Left colon (tissue), 2 donors: Measurements from ENCODE around the gene EME1. TPM values are rescaled to one million over a fixed set of nuclear protein-coding genes. Genes with fewer than 3 reads are reported as not detected.
"Not testable (repeated sequence)": the region's sequence is repeated elsewhere in the genome, so short reads cannot be mapped to it uniquely, and the experiment has no call there.

Experiments used
- ATAC-seq: fragments of 200-7000 bp; cut with Tn5 transposase; one replicate; pipeline ENCODE4 v1.9.1; 2020; ENCODE audit warnings: mild to moderate bottlenecking, moderate library complexity
- DNase-seq, 2 donors: peaks; one replicate each; pipeline ENCODE4 v3.0.0-alpha.2; 2020
- intact Hi-C, 2 donors: fragments of 100-400 bp; cut with DNase I in 1 of 2; cut with micrococcal nuclease in 1 of 2; formaldehyde crosslinking; loops; one replicate each; pipeline versions ENCODE4 v1.11.2 to v1.14.0; 2022; cut with DNase I, micrococcal nuclease
- long read RNA-seq: library from polyadenylated mRNA; unstranded; transcript quantifications from one replicate; pipeline ENCODE4 v2.0.0, GENCODE V29; 2021
- total RNA-seq, 2 donors: library from RNA; stranded (reverse); fragmentation: NEBNext Ultra II Directional; extraction: Animal tissue kit (Norgen Biotek cat#: 25700); gene quantifications; one replicate each; pipeline ENCODE4 v1.2.1, GENCODE V29; 2021
- donor health status: DM: no; HTN: no; CAD: no.
- donor health status: DM: yes; HTN: yes; CAD: no.

EME1 gene
- total RNA-seq, result 1 to 10 TPM in 1 of 2 donors, under 1 TPM in 1; 0.61 to 1.9 TPM
- long read RNA-seq, result 0 reads

GRCh38 chr17:50372758-50373556 lies at the start of gene EME1, which contains the start of gene MRPL27:
EME1 (plus strand) TSS chr17:50373229; CDS start chr17:50375209, 1,980 bp downstream.
MRPL27 (minus strand) TSS chr17:50373184; CDS start chr17:50373170, 14 bp downstream.
- peak; percentile 91 for ATAC-seq
- intact Hi-C loops, result no loop called here

GRCh38 chr17:50325906-50326305 lies 47.1 kb upstream of the EME1 start:
- intact Hi-C loops, result no loop called here
- ATAC-seq (no peak), DNase-seq (no peak)

More at GRCh38 chr17:50372758-50373556, at the start of gene EME1, which contains the start of gene MRPL27:
- peak; percentile 89 to 91 for DNase-seq

GRCh38 chr17:50326831-50327364 lies 46.1 kb upstream of the EME1 start:
- ATAC-seq, result no peak
- intact Hi-C loops, result no loop called here
- no peak for DNase-seq

GRCh38 chr17:50328363-50329325 lies 44.4 kb upstream of the EME1 start:
- intact Hi-C loops, result no loop called here
- ATAC-seq, result no peak
- DNase-seq, result no peak

- DNase-seq (no peak), ATAC-seq (no peak)
- intact Hi-C loops, result no loop called here
Measured at GRCh38 chr17:50329716-50330115, 43.3 kb upstream of the EME1 start.

GRCh38 chr17:50330151-50330775 lies 42.8 kb upstream of the EME1 start:
- DNase-seq, result no peak
- intact Hi-C loops, result no loop called here
- ATAC-seq, result no peak

- ATAC-seq, result no peak
Measured at GRCh38 chr17:50331085-50331791, 41.8 kb upstream of the EME1 start.

GRCh38 chr17:50332196-50332595 lies 40.8 kb upstream of the EME1 start:
- DNase-seq, result no peak
- no peak for ATAC-seq
- intact Hi-C loops, result no loop called here

More at GRCh38 chr17:50331085-50331791, 41.8 kb upstream of the EME1 start:
- intact Hi-C loops, result no loop called here
- no peak for DNase-seq

GRCh38 chr17:50333291-50334057 lies 39.6 kb upstream of the EME1 start:
- DNase-seq, intact Hi-C loops, ATAC-seq: not testable (repeated sequence)

- no peak for ATAC-seq
- no peak for DNase-seq
- intact Hi-C loops, result no loop called here
Measured at GRCh38 chr17:50337956-50338355, 35.1 kb upstream of the EME1 start.

- intact Hi-C loops, result no loop called here
- no peak for ATAC-seq
- no peak for DNase-seq
Measured at GRCh38 chr17:50338645-50339044, 34.4 kb upstream of the EME1 start.

GRCh38 chr17:50339381-50339780 lies 33.6 kb upstream of the EME1 start:
- DNase-seq (no peak), ATAC-seq (no peak)
- intact Hi-C loops, result no loop called here

GRCh38 chr17:50344731-50345365 lies 28.2 kb upstream of the EME1 start:
- DNase-seq (peak; percentile 36 to 40), ATAC-seq (peak; percentile 41)
- intact Hi-C loops, result no loop called here

- DNase-seq, result peak; percentile 83 to 92
- peak; percentile 91 for ATAC-seq
- intact Hi-C loops, result no loop called here
Measured at GRCh38 chr17:50345432-50346312, 27.4 kb upstream of the EME1 start, which contains the start of gene XYLT2. XYLT2 (plus strand) TSS chr17:50346126; CDS start chr17:50346141, 15 bp downstream.

- DNase-seq, result peak; percentile 44 to 68
Measured at GRCh38 chr17:50346313-50347116, 26.5 kb upstream of the EME1 start.

More at GRCh38 chr17:50346313-50347116, 26.5 kb upstream of the EME1 start:
- intact Hi-C loops, result no loop called here
- peak; percentile 27 for ATAC-seq
